HCT116 (cell line): ENCODE measurements around the gene C9orf78. TPM values are rescaled to one million over a fixed set of nuclear protein-coding genes. Genes with fewer than 3 reads are reported as not detected.

ENCODE experiments used
- ATAC-seq: fragments of 200-7000 bp; cut with Tn5 transposase; 2 replicates; pipeline ENCODE4 v1.9.1; 2020; ENCODE audit warnings: mild to moderate bottlenecking, moderate library complexity
- BruUV-seq: library from RNA; stranded (reverse); fragments of 400-500 nt; replicated peaks from 2 replicates; lab custom pipeline; 2021; lab: Mats Ljungman, UMichigan
- CTCF ChIA-PET: fragments of 300-600 bp; sonication (Branson Sonifier 250); formaldehyde crosslinking; loops from one replicate; lab custom pipeline; 2021; ENCODE audit warnings: antibody characterized with exemption; lab: Charles Lee
- POLR2A ChIA-PET: fragments of 300-600, 350-600 bp; sonication (Branson Sonifier 250); formaldehyde crosslinking; loops from one replicate; lab custom pipeline; 2021; ENCODE audit warnings: antibody characterized with exemption; lab: Charles Lee
- RAD21 ChIA-PET, 2 experiments: fragments of 300-600 bp; sonication (Branson Sonifier 250); formaldehyde crosslinking; loops; one replicate each; lab custom pipeline; 2023; ENCODE audit warnings: low total read pairs in 2 of 2; ENCODE audit not compliant: uncharacterized antibody in 2 of 2, unreplicated experiment in 2 of 2, low non-redundant PET in 1 of 2; lab: Charles Lee
- DNase-seq: peaks from one replicate; pipeline ENCODE4 v3.0.0-alpha.2; 2010; ENCODE audit warnings: low read depth, low spot score
- H2AFZ ChIP-seq: fragments of 200-600 bp; shearing (Covaris generic), sonication (generic); 2 replicates; pipeline ENCODE4 v1.6.1; 2017; ENCODE audit warnings: low read depth, mixed run types, mixed read lengths, antibody characterized with exemption, low read length; ENCODE audit not compliant: poor library complexity, severe bottlenecking
- H3K27ac ChIP-seq: 2 replicates; pipeline ENCODE4 v1.5.1; 2012; ENCODE audit warnings: low read depth, low read length
- H3K27me3 ChIP-seq: fragments of 200-600 bp; sonication (generic); 2 replicates; pipeline ENCODE4 v1.6.1; 2016; ENCODE audit warnings: mixed run types, low read length, mixed read lengths; ENCODE audit not compliant: insufficient read depth
- H3K36me3 ChIP-seq, 2 experiments: fragments of 200-500 bp in 1 of 2; fragments of 200-600 bp in 1 of 2; sonication (Bioruptor generic) in 1 of 2; sonication (generic) in 1 of 2; 2 replicates each; pipeline versions ENCODE4 v1.5.1 to v1.6.1; 2014 to 2016; ENCODE audit warnings: low read length in 2 of 2, inconsistent platforms in 1 of 2, mixed read lengths in 1 of 2, mixed run types in 1 of 2; ENCODE audit not compliant: insufficient read depth in 2 of 2, control insufficient read depth in 1 of 2
- H3K4me1 ChIP-seq, 2 experiments: fragments of 200-600 bp in 1 of 2; sonication (generic) in 1 of 2; 2 replicates each; pipeline versions ENCODE4 v1.5.1 to v1.6.1; 2012 to 2017; ENCODE audit warnings: low read length in 2 of 2, inconsistent platforms in 1 of 2, mild to moderate bottlenecking in 1 of 2, mixed read lengths in 1 of 2, mixed run types in 1 of 2, moderate library complexity in 1 of 2; ENCODE audit not compliant: insufficient read depth in 2 of 2, control insufficient read depth in 1 of 2
- H3K4me2 ChIP-seq: fragments of 200-600 bp; sonication (generic); 2 replicates; pipeline ENCODE4 v1.6.1; 2017; ENCODE audit warnings: mixed run types, low read length, mixed read lengths
- H3K4me3 ChIP-seq, 2 experiments: fragments of 200-600 bp in 1 of 2; sonication (generic) in 1 of 2; replicated peaks in 1 of 2; 2 replicates each; pipeline ENCODE4 v1.5.1; 2011 to 2016; ENCODE audit warnings: low read length in 2 of 2, control low read depth in 1 of 2, low read depth in 1 of 2, mild to moderate bottlenecking in 1 of 2, mixed read lengths in 1 of 2, mixed run types in 1 of 2
- H3K79me2 ChIP-seq: fragments of 200-600 bp; sonication (generic); 2 replicates; pipeline ENCODE4 v1.6.1; 2017; ENCODE audit warnings: mild to moderate bottlenecking, mixed run types, low read length, moderate library complexity, mixed read lengths; ENCODE audit not compliant: insufficient read depth
- H3K9ac ChIP-seq: fragments of 200-600 bp; sonication (generic); 2 replicates; pipeline ENCODE4 v1.6.1; 2016; ENCODE audit warnings: low read length, mixed read lengths
- H3K9me2 ChIP-seq: fragments of 200-600 bp; sonication (generic), shearing (Covaris generic); 2 replicates; pipeline ENCODE4 v1.6.1; 2017; ENCODE audit warnings: mixed run types, mild to moderate bottlenecking, moderate library complexity; ENCODE audit not compliant: insufficient read depth
- H3K9me3 ChIP-seq, 2 experiments: fragments of 200-500 bp in 1 of 2; fragments of 200-600 bp in 1 of 2; sonication (Bioruptor generic) in 1 of 2; sonication (generic) in 1 of 2; 2 replicates each; pipeline ENCODE4 v1.6.1; 2014 to 2017; ENCODE audit warnings: low read length in 2 of 2, mixed read lengths in 2 of 2, inconsistent platforms in 1 of 2, low read depth in 1 of 2, mild to moderate bottlenecking in 1 of 2, mixed run types in 1 of 2, moderate library complexity in 1 of 2; ENCODE audit not compliant: control insufficient read depth in 1 of 2, insufficient read depth in 1 of 2
- H4K20me1 ChIP-seq: fragments of 200-600 bp; sonication (generic), shearing (Covaris generic); 2 replicates; pipeline ENCODE4 v1.6.1; 2017; ENCODE audit warnings: mixed run types, mild to moderate bottlenecking, moderate library complexity; ENCODE audit not compliant: insufficient read depth
- CEBPB ChIP-seq: IDR thresholded peaks from 2 replicates; pipeline ENCODE4 v1.6.1; 2012; ENCODE audit warnings: low read depth
- CTCF ChIP-seq, 3 experiments: fragments of 200-600 bp in 1 of 3; sonication (generic) in 1 of 3; IDR thresholded peaks in 2 of 3; conservative IDR thresholded peaks in 1 of 3; 2 replicates each; pipeline ENCODE4 v1.5.1; 2012 to 2017; ENCODE audit warnings: low read depth in 2 of 3, low read length in 2 of 3, antibody characterized with exemption in 1 of 3, borderline replicate concordance in 1 of 3, control low read depth in 1 of 3, mild to moderate bottlenecking in 1 of 3, mixed read lengths in 1 of 3, mixed run types in 1 of 3, moderate library complexity in 1 of 3; ENCODE audit not compliant: insufficient read depth in 1 of 3
- EGR1 ChIP-seq: IDR thresholded peaks from 2 replicates; pipeline ENCODE4 v1.6.1; 2012; ENCODE audit warnings: low read depth
- JUND ChIP-seq: IDR thresholded peaks from 2 replicates; pipeline ENCODE4 v1.6.1; 2012
- MAX ChIP-seq: IDR thresholded peaks from 2 replicates; pipeline ENCODE4 v1.6.1; 2012
- POLR2A ChIP-seq: IDR thresholded peaks from 2 replicates; pipeline ENCODE4 v1.7.0; 2011; ENCODE audit warnings: borderline replicate concordance; ENCODE audit not compliant: insufficient read depth, insufficient read length; ENCODE audit errors: extremely low read depth
- POLR2AphosphoS5 ChIP-seq: IDR thresholded peaks from 2 replicates; pipeline ENCODE4 v1.6.1; 2011; ENCODE audit warnings: mild to moderate bottlenecking, low read depth, low read length, moderate library complexity
- RAD21 ChIP-seq: IDR thresholded peaks from 2 replicates; pipeline ENCODE4 v1.6.1; 2012; ENCODE audit warnings: low read depth, mild to moderate bottlenecking
- REST ChIP-seq: IDR thresholded peaks from 2 replicates; pipeline ENCODE4 v1.6.1; 2012; ENCODE audit warnings: low read depth
- SIN3A ChIP-seq: IDR thresholded peaks from 2 replicates; pipeline ENCODE4 v1.6.1; 2012; ENCODE audit warnings: low read depth
- TCF7L2 ChIP-seq: IDR thresholded peaks from 2 replicates; pipeline ENCODE4 v1.7.0; 2011; ENCODE audit warnings: borderline replicate concordance, inconsistent platforms; ENCODE audit not compliant: insufficient read depth, insufficient read length; ENCODE audit errors: extremely low read depth
- YY1 ChIP-seq: IDR thresholded peaks from 2 replicates; pipeline ENCODE4 v1.6.1; 2011; ENCODE audit warnings: low read length, low read depth, moderate library complexity, mild to moderate bottlenecking; ENCODE audit not compliant: insufficient replicate concordance; ENCODE audit errors: extremely low read depth
- ZBTB33 ChIP-seq: IDR thresholded peaks from 2 replicates; pipeline ENCODE4 v1.6.1; 2011; ENCODE audit warnings: mild to moderate bottlenecking, low read length, moderate library complexity; ENCODE audit not compliant: insufficient replicate concordance; ENCODE audit errors: extremely low read depth
- ZFX ChIP-seq: fragments of 450-650 bp; IDR thresholded peaks from 2 replicates; pipeline ENCODE4 v1.6.1; 2017
- intact Hi-C: fragments of 100-400 bp; cut with micrococcal nuclease; formaldehyde crosslinking; loops from 2 replicates; pipeline ENCODE4 v1.10.0; 2022
- total RNA-seq: library from RNA; stranded (reverse); gene quantifications from one replicate; pipeline ENCODE4 v1.2.1, GENCODE V29; 2021; ENCODE audit not compliant: unreplicated experiment
- TF ChIP-seq, protein P1 (sequence below): IDR thresholded peaks from 2 replicates; pipeline ENCODE4 v1.6.1; 2012

Gene C9orf78
- total RNA-seq, 1 experiment from 2014 or later = 41.4 TPM

DNA sequence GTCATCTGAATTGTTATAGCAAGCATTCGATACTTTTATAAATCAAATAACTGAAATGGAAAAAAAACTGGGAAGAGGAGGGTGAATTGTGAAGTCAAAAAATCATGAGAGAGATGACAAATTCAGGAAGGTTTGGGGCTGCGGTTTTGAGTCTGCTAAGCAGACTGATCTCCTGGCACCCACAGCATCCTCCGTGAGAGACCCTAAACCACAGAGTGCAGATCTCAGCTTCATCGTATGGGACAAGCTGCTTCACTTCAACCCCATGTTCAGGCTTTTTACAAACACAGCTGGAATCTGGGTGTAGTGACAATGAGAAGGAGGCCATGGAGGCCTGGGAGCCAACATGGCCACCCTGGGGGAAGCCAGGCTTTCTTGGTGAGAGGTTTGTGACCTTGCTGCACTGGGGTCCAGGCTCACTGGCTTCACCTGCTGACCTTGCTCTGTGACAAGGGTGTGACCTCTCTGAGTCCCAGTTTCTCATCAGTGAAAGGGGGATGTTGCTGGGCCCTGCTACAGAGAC lies 19.6 kb upstream of the C9orf78 start:
- Histone ChIP-seq H3K9me2 (no peaks in the 10 kb centered on the region), H3K36me3 (peaks cover 0 to 4% of the 10 kb centered on the region in 2 experiments; a peak in 1 of 4 replicates), H3K27me3 (no peaks in the 10 kb centered on the region), H3K9me3 (no peaks in the 10 kb centered on the region), H3K4me3 (no peak overlapping the region)
- TF ChIP-seq EGR1 = no peak
- TF ChIP-seq, protein P1, sequence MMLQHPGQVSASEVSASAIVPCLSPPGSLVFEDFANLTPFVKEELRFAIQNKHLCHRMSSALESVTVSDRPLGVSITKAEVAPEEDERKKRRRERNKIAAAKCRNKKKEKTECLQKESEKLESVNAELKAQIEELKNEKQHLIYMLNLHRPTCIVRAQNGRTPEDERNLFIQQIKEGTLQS = no peak
- TF ChIP-seq TCF7L2 = no peak
- no peak for TF ChIP-seq POLR2AphosphoS5
- TF ChIP-seq RAD21 = no peak
- TF ChIP-seq MAX = no peak
- no peak for TF ChIP-seq POLR2A
- no peak for TF ChIP-seq JUND
- no peak for TF ChIP-seq CEBPB
- TF ChIP-seq ZFX = no peak
- TF ChIP-seq CTCF (IDR thresholded peaks at IDR 0.05 in 2 of 3, conservative IDR thresholded peaks at IDR 0.05 in 1 of 3; ENCODE audit: borderline replicate concordance in 1 of 3, insufficient read depth in 1 of 3, low read depth in 2 of 3, low read length in 2 of 3) = no peak
- no peak for TF ChIP-seq YY1
- TF ChIP-seq ZBTB33 = no peak
- TF ChIP-seq REST = no peak
- TF ChIP-seq SIN3A = no peak
- TF ChIP-seq, all 23 proteins: peak for 0
- CTCF ChIA-PET = no interaction called here
- intact Hi-C loops = no loop called here
- Histone ChIP-seq H4K20me1 (no peaks in the 10 kb centered on the region), H3K9ac (no peak overlapping the region), H3K4me1 (no peaks in the 10 kb centered on the region), H3K27ac (no peak overlapping the region), H3K4me2 (no peak overlapping the region), H2AFZ (no peak overlapping the region), H3K79me2 (no peaks in the 10 kb centered on the region)
- DNase-seq = no peak
- no TSS peak for BruUV-seq
- RAD21 ChIA-PET = no interaction called here
- POLR2A ChIA-PET = no interaction called here
- no peak for ATAC-seq
